B cell (primary cell): ENCODE results near the gene ACSL1. TPM values are rescaled to one million over a fixed set of nuclear protein-coding genes. Genes with fewer than 3 reads are reported as not detected.

Experiments used
- ATAC-seq: fragments of 200-7000 bp; cut with Tn5 transposase; one replicate; pipeline ENCODE4 v1.10.0; 2021; ENCODE audit warnings: low read depth, mild to moderate bottlenecking, moderate number of reproducible peaks, moderate library complexity
- CTCF ChIA-PET: fragments of 350-600 bp; sonication (Branson Sonifier 250); formaldehyde crosslinking; loops from one replicate; lab custom pipeline; 2021; ENCODE audit warnings: antibody characterized with exemption, inconsistent platforms; lab: Charles Lee
- POLR2A ChIA-PET: fragments of 350-600 bp; sonication (Branson Sonifier 250); formaldehyde crosslinking; loops from one replicate; lab custom pipeline; 2021; ENCODE audit warnings: antibody characterized with exemption; lab: Charles Lee
- DNase-seq: peaks from one replicate; pipeline ENCODE4 v3.0.0; 2013
- H2AFZ ChIP-seq: 2 replicates; pipeline ENCODE4 v1.6.1; 2012; ENCODE audit warnings: mild to moderate bottlenecking, low read depth, low read length; ENCODE audit not compliant: insufficient read depth, poor library complexity, severe bottlenecking
- H3K27ac ChIP-seq, 2 donors: 1 replicate in 1 of 2; 2 replicates in 1 of 2; pipeline ENCODE4 v1.5.1; 2012 to 2013; ENCODE audit warnings: low read length in 2 of 2, mild to moderate bottlenecking in 2 of 2, moderate library complexity in 1 of 2
- H3K27me3 ChIP-seq, 4 experiments: fragments of 200-600 bp in 1 of 4; sonication (generic) in 1 of 4; replicated peaks in 1 of 4; 1 replicate in 2 of 4; 2 replicates in 2 of 4; pipeline versions ENCODE4 v1.6.1 to v1.7.0; 2013 to 2016; ENCODE audit warnings: low read length in 3 of 4, mild to moderate bottlenecking in 2 of 4, mixed read lengths in 1 of 4, moderate library complexity in 1 of 4; ENCODE audit not compliant: insufficient read depth in 4 of 4, control insufficient read depth in 3 of 4; ENCODE audit errors: control extremely low read depth in 1 of 4
- H3K36me3 ChIP-seq, 2 experiments: replicated peaks in 1 of 2; 1 replicate in 1 of 2; 2 replicates in 1 of 2; pipeline versions ENCODE4 v1.6.1 to v1.7.1; 2013; ENCODE audit warnings: low read length in 1 of 2; ENCODE audit not compliant: insufficient read depth in 2 of 2, control insufficient read depth in 1 of 2; ENCODE audit errors: control extremely low read depth in 1 of 2, extremely low read depth in 1 of 2
- H3K4me1 ChIP-seq, 2 donors: fragments of 200-600 bp in 1 of 2; sonication (generic) in 1 of 2; 1 replicate in 1 of 2; 2 replicates in 1 of 2; pipeline versions ENCODE4 v1.5.1 to v1.6.1; 2013 to 2017; ENCODE audit warnings: low read length in 2 of 2; ENCODE audit not compliant: control insufficient read depth in 2 of 2, insufficient read depth in 2 of 2
- H3K4me2 ChIP-seq: replicated peaks from 2 replicates; pipeline ENCODE3; 2012; ENCODE audit warnings: mild to moderate bottlenecking, low read depth, low read length; ENCODE audit not compliant: poor library complexity, severe bottlenecking
- H3K4me3 ChIP-seq, 5 experiments: fragments of 200-600 bp in 1 of 5; sonication (generic) in 1 of 5; 1 replicate in 3 of 5; 2 replicates in 2 of 5; pipeline versions ENCODE4 v1.5.1 to v1.7.0; 2011 to 2016; ENCODE audit warnings: low read length in 4 of 5, mild to moderate bottlenecking in 4 of 5, low read depth in 2 of 5, control low read depth in 1 of 5, moderate library complexity in 1 of 5; ENCODE audit not compliant: insufficient read depth in 1 of 5; ENCODE audit errors: control extremely low read depth in 1 of 5, extremely low read depth in 1 of 5
- H3K79me2 ChIP-seq: fragments of 200-600 bp; sonication (generic); one replicate; pipeline ENCODE4 v1.6.0; 2016; ENCODE audit warnings: low read length; ENCODE audit not compliant: control insufficient read depth, insufficient read depth
- H3K9ac ChIP-seq: fragments of 200-600 bp; sonication (generic); 2 replicates; pipeline ENCODE4 v1.6.1; 2017; ENCODE audit warnings: mild to moderate bottlenecking, low read length, moderate library complexity
- H3K9me3 ChIP-seq, 3 donors: one replicate each; pipeline versions ENCODE4 v1.6.1 to v1.7.1; 2013; ENCODE audit warnings: low read length in 2 of 3; ENCODE audit not compliant: control insufficient read depth in 2 of 3, insufficient read depth in 1 of 3; ENCODE audit errors: control extremely low read depth in 1 of 3
- H4K20me1 ChIP-seq: 2 replicates; pipeline ENCODE4 v1.6.0; 2012; ENCODE audit warnings: mild to moderate bottlenecking, low read length; ENCODE audit not compliant: insufficient read depth, control insufficient read depth, poor library complexity, severe bottlenecking
- H3K27ac Mint-ChIP-seq: one replicate; pipeline ENCODE4 v1.8.0; 2021; ENCODE audit warnings: mixed read lengths
- H3K27me3 Mint-ChIP-seq: one replicate; pipeline ENCODE4 v1.8.0; 2021; ENCODE audit warnings: mixed read lengths
- H3K4me1 Mint-ChIP-seq: one replicate; pipeline ENCODE4 v1.8.0; 2021; ENCODE audit warnings: mixed read lengths
- H3K4me3 Mint-ChIP-seq: one replicate; pipeline ENCODE4 v1.8.0; 2021; ENCODE audit warnings: mixed read lengths
- H3K9me3 Mint-ChIP-seq: one replicate; pipeline ENCODE4 v1.8.0; 2022; ENCODE audit warnings: mixed read lengths; ENCODE audit not compliant: insufficient read depth
- EZH2 ChIP-seq: IDR thresholded peaks from 2 replicates; pipeline ENCODE4 v1.6.1; 2012; ENCODE audit warnings: borderline replicate concordance, low read depth, mild to moderate bottlenecking, moderate library complexity, low read length; ENCODE audit not compliant: insufficient read depth, poor library complexity, severe bottlenecking
- WGBS: methylation state at CpG from one replicate; pipeline ENCODE4 v1.1.5; 2013; ENCODE audit warnings: missing lambda C conversion rate; ENCODE audit not compliant: insufficient coverage; 5-methylcytosine and 5-hydroxymethylcytosine counted together
- intact Hi-C: fragments of 100-400 bp; cut with micrococcal nuclease; formaldehyde crosslinking; loops from one replicate; pipeline ENCODE4 v1.10.0; 2022
- polyA plus RNA-seq: library from polyadenylated mRNA; depleted of rRNA; stranded (reverse); fragments of >200 nt; gene quantifications from 2 replicates; pipeline ENCODE4 v1.2.3, GENCODE V29; 2012
- total RNA-seq, 2 donors: library from RNA; stranded (reverse); fragments of 120-200 nt in 1 of 2; gene quantifications; 1 replicate in 1 of 2; 2 replicates in 1 of 2; pipeline versions ENCODE4 v1.2.3 to v1.2.4, GENCODE V29; 2013 to 2022
- TF ChIP-seq, protein P1 (sequence below): fragments of 200-600 bp; IDR thresholded peaks from one replicate; pipeline ENCODE4 v1.8.0; 2022; ENCODE audit warnings: antibody characterized with exemption, mild to moderate bottlenecking

Gene ACSL1
- total and polyA plus RNA-seq, 2 donors (not counting 1 experiment from before 2014, with no cell fraction given): 6.6 to 31.8 TPM

GRCh38 chr4:184822356-184822755, 3.4 kb downstream of the ACSL1 start:
- Mint-ChIP-seq H3K9me3 (no peaks in the 10 kb centered on the region), H3K4me3 (no peak overlapping the region), H3K27ac (no peak overlapping the region), H3K4me1 (peaks cover 73% of the 10 kb centered on the region), H3K27me3 (no peaks in the 10 kb centered on the region)
- Histone ChIP-seq H3K36me3 (no peaks in the 10 kb centered on the region), H4K20me1 (peaks cover 27% of the 10 kb centered on the region), H3K27ac (no peak overlapping the region), H2AFZ (no peak overlapping the region), H3K4me2 (no peak overlapping the region), H3K4me1 (peaks cover 34 to 41% of the 10 kb centered on the region in 2 donors), H3K9ac (no peak overlapping the region), H3K4me3 (peak overlapping the region in 1 of 5 experiments; percentile 94), H3K79me2 (peaks cover 70% of the 10 kb centered on the region), H3K9me3 (no peaks in the 10 kb centered on the region), H3K27me3 (no peaks in the 10 kb centered on the region)
- CTCF ChIA-PET: no interaction called here
- ATAC-seq (no peak), DNase-seq (no peak)
- TF ChIP-seq, protein P1, sequence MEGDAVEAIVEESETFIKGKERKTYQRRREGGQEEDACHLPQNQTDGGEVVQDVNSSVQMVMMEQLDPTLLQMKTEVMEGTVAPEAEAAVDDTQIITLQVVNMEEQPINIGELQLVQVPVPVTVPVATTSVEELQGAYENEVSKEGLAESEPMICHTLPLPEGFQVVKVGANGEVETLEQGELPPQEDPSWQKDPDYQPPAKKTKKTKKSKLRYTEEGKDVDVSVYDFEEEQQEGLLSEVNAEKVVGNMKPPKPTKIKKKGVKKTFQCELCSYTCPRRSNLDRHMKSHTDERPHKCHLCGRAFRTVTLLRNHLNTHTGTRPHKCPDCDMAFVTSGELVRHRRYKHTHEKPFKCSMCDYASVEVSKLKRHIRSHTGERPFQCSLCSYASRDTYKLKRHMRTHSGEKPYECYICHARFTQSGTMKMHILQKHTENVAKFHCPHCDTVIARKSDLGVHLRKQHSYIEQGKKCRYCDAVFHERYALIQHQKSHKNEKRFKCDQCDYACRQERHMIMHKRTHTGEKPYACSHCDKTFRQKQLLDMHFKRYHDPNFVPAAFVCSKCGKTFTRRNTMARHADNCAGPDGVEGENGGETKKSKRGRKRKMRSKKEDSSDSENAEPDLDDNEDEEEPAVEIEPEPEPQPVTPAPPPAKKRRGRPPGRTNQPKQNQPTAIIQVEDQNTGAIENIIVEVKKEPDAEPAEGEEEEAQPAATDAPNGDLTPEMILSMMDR: no peak
- no peak for TF ChIP-seq EZH2
- intact Hi-C loops: loop anchor here (10.0 kb wide), 2 partner anchors 322 to 348 kb away; partner anchors contain the start of genes IRF2 and SLC25A4
- POLR2A ChIA-PET: interaction anchor here (1.1 kb wide), 1 partner anchor 34 kb away, joined by 4 read pairs; no protein-coding TSS in a partner anchor
- 96% methylated on average over 8 of the region's 9 CpGs for WGBS

DNA sequence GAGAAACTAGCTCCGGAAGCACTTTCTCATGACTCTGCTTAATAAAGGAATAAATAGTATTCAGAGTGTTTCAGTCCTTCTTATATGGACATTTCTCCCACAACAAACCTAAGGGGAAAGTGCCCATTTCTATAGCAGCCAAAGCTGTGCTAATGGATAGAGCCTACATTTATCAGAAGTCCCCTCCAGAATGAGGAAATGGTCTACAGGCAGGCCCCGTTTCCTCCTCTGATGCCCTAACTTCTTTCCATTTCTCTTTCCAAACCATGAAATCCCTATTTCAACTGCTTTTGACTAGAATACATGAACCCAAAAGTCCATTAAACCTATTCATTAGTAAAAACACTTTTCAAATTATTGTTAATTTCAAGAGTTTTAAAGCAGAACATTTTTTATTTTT, 4.5 kb downstream of the ACSL1 start:
- TF ChIP-seq, protein P1: no peak
- no peak for TF ChIP-seq EZH2
- no peaks in the 10 kb centered on the region for H3K9me3 ChIP-seq
- POLR2A ChIA-PET: no interaction called here
- no peak overlapping the region for H3K27ac ChIP-seq
- Mint-ChIP-seq H3K4me1 (peaks cover 72% of the 10 kb centered on the region), H3K27me3 (no peaks in the 10 kb centered on the region), H3K27ac (no peak overlapping the region), H3K4me3 (no peak overlapping the region), H3K9me3 (no peaks in the 10 kb centered on the region)
- H3K36me3 ChIP-seq: no peaks in the 10 kb centered on the region
- H3K79me2 ChIP-seq: peaks cover 72% of the 10 kb centered on the region
- no peaks in the 10 kb centered on the region for H3K27me3 ChIP-seq
- H2AFZ ChIP-seq: no peak overlapping the region
- CTCF ChIA-PET: no interaction called here
- H3K9ac ChIP-seq: no peak overlapping the region
- ATAC-seq: no peak
- H3K4me2 ChIP-seq: no peak overlapping the region
- H4K20me1 ChIP-seq: peaks cover 34% of the 10 kb centered on the region
- WGBS: 44% methylated on average over 1 of the region's 2 CpGs
- peak overlapping the region in 1 of 5 experiments; percentile 94 for H3K4me3 ChIP-seq
- no peak for DNase-seq
- peaks cover 37 to 42% of the 10 kb centered on the region in 2 donors for H3K4me1 ChIP-seq
- intact Hi-C loops: loop anchor here (10.0 kb wide), 2 partner anchors 324 to 346 kb away; partner anchors contain the start of genes IRF2 and SLC25A4
